Fibroblast of the aortic adventitia (primary cell): ENCODE data around the gene ATP2B2. TPM values are rescaled to one million over a fixed set of nuclear protein-coding genes. Genes with fewer than 3 reads are reported as not detected.

Source experiments
- DNase-seq: peaks from one replicate; pipeline ENCODE4 v3.0.0-alpha.2; 2010; ENCODE audit warnings: low read depth
- H3K4me3 ChIP-seq: 2 replicates; pipeline ENCODE4 v1.5.1; 2011; ENCODE audit warnings: low read depth, mild to moderate bottlenecking, control low read depth, low read length, moderate library complexity
- CTCF ChIP-seq: IDR thresholded peaks from 2 replicates; pipeline ENCODE4 v1.5.1; 2011; ENCODE audit warnings: mild to moderate bottlenecking, low read length, control low read depth, inconsistent platforms; ENCODE audit not compliant: insufficient read depth
- total RNA-seq: library from RNA; depleted of rRNA; stranded (reverse); fragments of >200 nt; gene quantifications from 2 replicates; pipeline ENCODE4 v1.2.3, GENCODE V29; 2012; ENCODE audit warnings: low replicate concordance

Gene ATP2B2
- total RNA-seq, 1 donor = not detected

DNA sequence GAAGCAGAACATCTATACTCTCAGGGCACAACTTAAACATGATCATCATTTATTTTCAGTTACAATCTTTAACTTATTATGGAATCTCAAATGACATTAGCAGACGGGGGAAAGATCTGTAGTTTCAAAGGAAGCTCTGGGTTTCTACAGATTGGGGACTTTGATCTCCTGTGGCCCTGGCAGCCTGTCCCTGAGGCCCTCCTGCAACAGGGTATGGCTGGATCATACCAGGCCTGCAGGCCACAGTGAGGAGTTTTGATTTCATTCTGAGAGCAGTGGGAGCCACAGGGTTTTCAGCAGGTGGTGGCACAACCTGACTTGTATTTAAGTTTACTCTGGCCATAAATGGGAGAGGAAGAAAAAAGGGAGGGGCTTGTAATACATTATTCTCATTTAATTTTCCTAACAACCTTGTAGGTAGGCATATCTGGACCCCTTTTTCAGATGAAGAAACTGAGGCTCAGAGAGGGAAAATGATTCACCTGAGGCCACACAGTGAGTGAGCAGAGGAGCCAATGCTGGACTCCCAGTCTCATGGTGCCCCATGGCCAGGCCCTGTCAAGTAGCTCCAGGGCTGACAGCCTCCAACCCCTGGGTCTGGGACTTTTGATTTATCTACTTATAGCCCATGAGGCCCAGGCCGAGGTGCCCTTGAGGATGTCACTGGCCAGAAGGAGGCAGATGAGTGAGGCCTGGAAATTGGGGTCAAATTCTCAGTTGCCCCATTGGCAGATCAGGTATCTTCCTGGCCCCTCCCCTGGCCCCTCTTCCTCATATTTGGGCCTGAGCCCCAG is 71.0 kb downstream of the ATP2B2 start:
- TF ChIP-seq CTCF = no peak
- DNase-seq = no peak
- H3K4me3 ChIP-seq = no peak overlapping the region

DNA sequence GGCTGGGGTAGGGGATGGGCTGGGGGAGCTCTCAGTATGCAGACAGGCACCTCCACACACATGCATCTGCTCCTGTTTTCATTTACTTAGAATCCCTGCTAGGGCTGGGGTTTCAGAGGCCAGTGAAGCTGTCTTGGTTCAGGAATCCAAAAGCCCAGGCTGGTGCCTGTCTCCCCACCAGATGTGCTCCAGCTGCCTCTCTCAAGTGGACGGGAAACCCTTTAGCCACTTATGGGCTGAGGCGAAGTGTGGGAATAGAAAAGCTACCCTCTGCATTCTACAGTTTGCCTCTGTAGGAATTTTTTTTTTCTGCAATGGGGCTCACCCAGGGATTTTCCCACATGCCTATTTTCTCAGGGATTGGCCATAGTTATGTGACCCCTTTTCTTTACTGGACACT is 72.5 kb downstream of the ATP2B2 start:
- DNase-seq = no peak
- no peak for TF ChIP-seq CTCF
- H3K4me3 ChIP-seq = no peak overlapping the region

- TF ChIP-seq CTCF = no peak
- H3K4me3 ChIP-seq = no peak overlapping the region
- DNase-seq = no peak
Observed at GRCh38 chr3:10432156-10432845, 73.1 kb downstream of the ATP2B2 start.

GRCh38 chr3:10430805-10431204 is 74.6 kb downstream of the ATP2B2 start:
- no peak for DNase-seq
- no peak overlapping the region for H3K4me3 ChIP-seq
- no peak for TF ChIP-seq CTCF

GRCh38 chr3:10428406-10429091 is 76.8 kb downstream of the ATP2B2 start:
- H3K4me3 ChIP-seq = no peak overlapping the region
- DNase-seq = no peak
- no peak for TF ChIP-seq CTCF

- TF ChIP-seq CTCF = no peak
- H3K4me3 ChIP-seq = no peak overlapping the region
- DNase-seq = no peak
Observed at GRCh38 chr3:10426346-10427220, 78.8 kb downstream of the ATP2B2 start.
